ENCODE measurements around the gene UBP1.

DNA sequence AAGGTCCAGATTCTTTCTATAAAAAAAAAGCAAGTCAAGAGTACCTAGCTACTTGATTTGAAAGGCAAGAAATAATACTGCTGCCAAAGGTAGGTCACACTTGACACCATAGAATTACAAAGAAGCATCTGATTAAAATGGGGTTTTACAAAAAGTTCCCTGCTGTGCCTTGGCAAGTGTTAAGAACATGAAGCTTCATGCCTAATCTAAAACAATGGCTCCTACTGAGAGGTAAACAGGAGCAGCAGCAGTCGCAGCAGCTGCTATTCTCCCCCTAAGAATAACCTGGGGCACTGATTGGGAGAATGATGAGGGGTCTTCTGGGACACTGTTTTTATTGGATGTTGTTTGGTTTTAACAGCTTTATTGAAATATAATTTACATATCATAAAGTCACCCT, 14.1 kb downstream of the UBP1 start:
- no peak for TF ChIP-seq PML (IDR thresholded peaks at IDR 0.05; ENCODE audit: low read length)
- no peak for TF ChIP-seq ZNF586 (CRISPR knock-in tag; conservative IDR thresholded peaks at IDR 0.05)
